ENCODE data around the gene SEPTIN12.

- no peak for TF ChIP-seq CTCF (IDR thresholded peaks at IDR 0.05)
- TF ChIP-seq POLR2A (IDR thresholded peaks at IDR 0.05): no peak
These were observed 35.6 kb downstream of the SEPTIN12 start for GRCh38 chr16:4752351-4753100.

Measured in prostate gland (tissue), 2 donors.